Measurements from ENCODE around the gene MKKS. TPM values are rescaled to one million over a fixed set of nuclear protein-coding genes. Genes with fewer than 3 reads are reported as not detected.

The MKKS gene
- total RNA-seq, 1 experiment from 2014 or later = 12.1 TPM

DNA sequence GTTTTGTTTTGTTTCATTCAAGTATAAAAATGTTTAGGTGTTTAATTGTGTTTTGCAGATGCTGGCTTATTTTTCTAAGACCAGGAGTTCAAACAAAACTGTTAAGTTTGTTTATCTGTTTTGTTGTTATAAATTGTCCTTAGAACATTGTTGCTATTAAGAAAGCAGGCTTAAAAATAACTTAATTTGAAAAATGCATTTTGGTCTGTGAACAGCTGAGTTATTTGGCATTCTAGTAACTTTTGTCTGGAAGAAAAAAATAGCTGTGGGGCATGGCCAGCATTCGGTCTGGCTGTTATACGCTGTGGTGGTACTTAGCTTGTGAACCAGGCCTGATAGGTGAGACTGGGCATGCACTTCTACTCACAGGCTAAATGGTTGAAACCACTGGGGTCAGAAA, 38.8 kb upstream of the MKKS start:
- H3K27ac Mint-ChIP-seq (ENCODE audit: unreplicated experiment) = no peak overlapping the region
- intact Hi-C loops (cut with micrococcal nuclease; ENCODE audit: unreplicated experiment) = no loop called here
- no peaks in the 10 kb centered on the region for H3K9me3 Mint-ChIP-seq (ENCODE audit: low read depth, unreplicated experiment)
- H3K27me3 Mint-ChIP-seq (ENCODE audit: unreplicated experiment) = no peaks in the 10 kb centered on the region
- DNase-seq = no peak
- CTCF ChIA-PET = no interaction called here
- peaks cover 11% of the 10 kb centered on the region for H3K4me1 Mint-ChIP-seq (ENCODE audit: low read depth, unreplicated experiment)
- TF ChIP-seq, protein P1, sequence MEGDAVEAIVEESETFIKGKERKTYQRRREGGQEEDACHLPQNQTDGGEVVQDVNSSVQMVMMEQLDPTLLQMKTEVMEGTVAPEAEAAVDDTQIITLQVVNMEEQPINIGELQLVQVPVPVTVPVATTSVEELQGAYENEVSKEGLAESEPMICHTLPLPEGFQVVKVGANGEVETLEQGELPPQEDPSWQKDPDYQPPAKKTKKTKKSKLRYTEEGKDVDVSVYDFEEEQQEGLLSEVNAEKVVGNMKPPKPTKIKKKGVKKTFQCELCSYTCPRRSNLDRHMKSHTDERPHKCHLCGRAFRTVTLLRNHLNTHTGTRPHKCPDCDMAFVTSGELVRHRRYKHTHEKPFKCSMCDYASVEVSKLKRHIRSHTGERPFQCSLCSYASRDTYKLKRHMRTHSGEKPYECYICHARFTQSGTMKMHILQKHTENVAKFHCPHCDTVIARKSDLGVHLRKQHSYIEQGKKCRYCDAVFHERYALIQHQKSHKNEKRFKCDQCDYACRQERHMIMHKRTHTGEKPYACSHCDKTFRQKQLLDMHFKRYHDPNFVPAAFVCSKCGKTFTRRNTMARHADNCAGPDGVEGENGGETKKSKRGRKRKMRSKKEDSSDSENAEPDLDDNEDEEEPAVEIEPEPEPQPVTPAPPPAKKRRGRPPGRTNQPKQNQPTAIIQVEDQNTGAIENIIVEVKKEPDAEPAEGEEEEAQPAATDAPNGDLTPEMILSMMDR (IDR thresholded peaks at IDR 0.05; ENCODE audit: unreplicated experiment) = no peak
- no TSS peak for BruUV-seq (replicated peaks)
- H3K36me3 Mint-ChIP-seq (ENCODE audit: insufficient read depth, unreplicated experiment) = no peaks in the 10 kb centered on the region
- no peak overlapping the region for H3K4me3 Mint-ChIP-seq (ENCODE audit: low read depth, unreplicated experiment)

DNA sequence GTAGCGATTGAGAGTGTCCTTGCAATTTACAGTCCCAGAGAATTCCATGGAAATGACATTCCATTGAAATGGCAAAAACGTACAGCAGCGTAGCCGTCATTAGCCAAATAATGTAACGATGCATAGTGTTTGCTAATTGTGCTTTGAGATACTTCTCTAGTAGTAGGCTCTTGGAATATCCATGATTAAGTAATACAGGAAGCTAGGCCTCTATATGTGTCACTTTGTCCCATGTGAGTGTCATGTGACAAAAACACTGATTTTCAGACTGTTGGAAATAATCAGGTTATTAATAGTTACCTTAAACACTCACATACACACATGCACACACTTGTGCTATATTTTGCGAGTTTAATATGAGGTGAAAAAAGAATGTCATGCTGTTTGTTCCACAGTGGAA, 36.3 kb upstream of the MKKS start:
- Mint-ChIP-seq H3K36me3 (ENCODE audit: insufficient read depth, unreplicated experiment) (no peaks in the 10 kb centered on the region), H3K4me1 (ENCODE audit: low read depth, unreplicated experiment) (peaks cover 16% of the 10 kb centered on the region), H3K27me3 (ENCODE audit: unreplicated experiment) (no peaks in the 10 kb centered on the region), H3K27ac (ENCODE audit: unreplicated experiment) (no peak overlapping the region), H3K4me3 (ENCODE audit: low read depth, unreplicated experiment) (no peak overlapping the region), H3K9me3 (ENCODE audit: low read depth, unreplicated experiment) (no peaks in the 10 kb centered on the region)
- no peak for DNase-seq
- no TSS peak for BruUV-seq (replicated peaks)
- intact Hi-C loops (cut with micrococcal nuclease; ENCODE audit: unreplicated experiment) = no loop called here
- CTCF ChIA-PET = no interaction called here
- TF ChIP-seq, protein P1 (IDR thresholded peaks at IDR 0.05; ENCODE audit: unreplicated experiment) = no peak

DNA sequence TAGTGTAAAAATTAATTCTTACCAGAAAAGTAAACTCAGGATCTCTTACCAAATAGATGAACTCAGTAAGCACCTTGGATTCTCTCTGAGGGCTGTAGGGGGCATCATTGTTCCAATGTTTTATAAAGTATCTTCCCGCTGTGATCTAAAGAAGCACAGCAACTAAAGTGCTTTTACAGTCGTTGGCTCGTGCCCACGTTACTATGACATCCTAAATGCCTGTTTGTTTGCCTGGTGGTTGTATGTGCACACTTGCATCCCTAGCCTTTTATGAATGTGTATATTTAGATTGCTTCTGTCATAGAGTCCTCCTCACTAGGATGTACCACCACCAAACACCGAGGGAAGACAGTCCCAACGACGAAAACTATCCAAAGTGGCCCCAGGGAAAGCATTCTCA, 35.6 kb upstream of the MKKS start:
- BruUV-seq (replicated peaks) = no TSS peak
- intact Hi-C loops (cut with micrococcal nuclease; ENCODE audit: unreplicated experiment) = loop anchor here (2.0 kb wide), 1 partner anchor 67 kb away; no protein-coding TSS in a partner anchor
- H3K4me1 Mint-ChIP-seq (ENCODE audit: low read depth, unreplicated experiment) = peaks cover 16% of the 10 kb centered on the region
- no peak overlapping the region for H3K27ac Mint-ChIP-seq (ENCODE audit: unreplicated experiment)
- H3K36me3 Mint-ChIP-seq (ENCODE audit: insufficient read depth, unreplicated experiment) = no peaks in the 10 kb centered on the region
- peak; percentile 11 for DNase-seq
- no peak overlapping the region for H3K4me3 Mint-ChIP-seq (ENCODE audit: low read depth, unreplicated experiment)
- H3K9me3 Mint-ChIP-seq (ENCODE audit: low read depth, unreplicated experiment) = peaks cover 1% of the 10 kb centered on the region
- CTCF ChIA-PET = no interaction called here
- TF ChIP-seq, protein P1 (IDR thresholded peaks at IDR 0.05; ENCODE audit: unreplicated experiment) = no peak
- no peaks in the 10 kb centered on the region for H3K27me3 Mint-ChIP-seq (ENCODE audit: unreplicated experiment)

DNA sequence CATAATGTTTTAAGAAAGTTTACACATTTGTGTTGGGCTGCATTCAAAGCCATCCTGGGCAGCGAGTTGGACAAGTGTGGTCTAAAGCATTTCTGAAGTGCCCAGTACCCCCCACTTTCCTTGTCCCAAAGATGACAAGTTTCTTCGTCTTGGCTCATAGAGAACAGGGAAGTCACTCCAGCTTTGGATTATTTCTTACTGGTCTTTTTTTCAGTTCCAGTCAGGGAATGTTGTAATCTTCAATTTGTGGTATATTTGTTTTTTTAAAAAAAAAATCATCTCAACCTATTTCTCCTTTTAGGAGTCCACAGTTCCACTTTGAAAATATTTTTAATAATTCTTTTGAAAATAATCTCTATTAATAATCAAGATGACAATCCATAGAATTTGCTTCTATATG, 35.0 kb upstream of the MKKS start:
- no peak for DNase-seq
- H3K4me3 Mint-ChIP-seq (ENCODE audit: low read depth, unreplicated experiment) = no peak overlapping the region
- BruUV-seq (replicated peaks) = no TSS peak

More for the DNA sequence above, 35.0 kb upstream of the MKKS start:
- Mint-ChIP-seq H3K36me3 (ENCODE audit: insufficient read depth, unreplicated experiment) (no peaks in the 10 kb centered on the region), H3K4me1 (ENCODE audit: low read depth, unreplicated experiment) (peaks cover 16% of the 10 kb centered on the region), H3K27ac (ENCODE audit: unreplicated experiment) (no peak overlapping the region), H3K27me3 (ENCODE audit: unreplicated experiment) (no peaks in the 10 kb centered on the region), H3K9me3 (ENCODE audit: low read depth, unreplicated experiment) (peaks cover 2% of the 10 kb centered on the region)
- TF ChIP-seq, protein P1 (IDR thresholded peaks at IDR 0.05; ENCODE audit: unreplicated experiment) = no peak
- CTCF ChIA-PET = no interaction called here
- intact Hi-C loops (cut with micrococcal nuclease; ENCODE audit: unreplicated experiment) = loop anchor here (2.0 kb wide), 1 partner anchor 68 kb away; no protein-coding TSS in a partner anchor

Measured in Calu3 (cell line).